ENCODE measurements around the gene FXYD5.
"Not testable (repeated sequence)": the region's sequence is repeated elsewhere in the genome, so short reads cannot be mapped to it uniquely, and the experiment has no call there.

FXYD5 gene

DNA sequence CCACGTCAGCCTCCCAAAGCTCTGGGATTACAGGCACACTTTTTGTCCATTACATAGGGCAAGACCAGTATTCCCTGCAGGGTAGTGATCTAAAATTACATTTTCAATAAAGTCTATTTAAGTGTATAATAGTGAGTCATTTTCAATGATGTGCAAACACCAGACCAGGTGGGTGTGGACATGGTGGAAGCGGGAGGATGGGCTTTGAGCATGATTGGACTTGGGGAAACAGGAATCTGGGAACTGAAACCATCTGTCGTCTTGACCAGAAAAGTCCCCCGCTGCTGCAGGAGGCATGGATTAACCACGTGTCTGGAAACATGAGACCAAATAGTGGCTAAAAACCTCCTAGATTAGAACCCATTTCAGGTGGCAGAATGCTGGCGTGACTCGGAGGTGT, 34.0 kb upstream of the FXYD5 start:
- no peak for DNase-seq (ENCODE audit: low read depth)

DNA sequence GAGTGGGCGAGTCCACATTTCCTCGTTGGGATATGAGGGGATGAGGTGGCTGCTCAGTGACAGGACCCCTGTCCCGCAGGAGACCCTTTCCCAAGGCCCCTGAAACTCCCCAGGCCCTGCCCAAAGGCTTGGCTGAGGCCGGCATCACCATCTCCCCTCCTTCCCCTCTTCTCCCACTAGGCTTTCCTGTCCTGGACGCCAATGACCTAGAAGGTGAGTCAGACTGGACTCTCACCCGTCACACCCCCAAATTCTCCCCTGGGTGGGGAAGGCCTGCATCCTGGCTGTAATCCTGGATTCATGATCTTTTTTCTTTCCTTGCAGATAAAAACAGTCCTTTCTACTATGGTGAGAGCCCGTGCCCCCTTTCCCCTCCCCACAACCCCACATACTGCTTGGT, 33.6 kb upstream of the FXYD5 start:
- no peak for DNase-seq (ENCODE audit: low read depth)

DNA sequence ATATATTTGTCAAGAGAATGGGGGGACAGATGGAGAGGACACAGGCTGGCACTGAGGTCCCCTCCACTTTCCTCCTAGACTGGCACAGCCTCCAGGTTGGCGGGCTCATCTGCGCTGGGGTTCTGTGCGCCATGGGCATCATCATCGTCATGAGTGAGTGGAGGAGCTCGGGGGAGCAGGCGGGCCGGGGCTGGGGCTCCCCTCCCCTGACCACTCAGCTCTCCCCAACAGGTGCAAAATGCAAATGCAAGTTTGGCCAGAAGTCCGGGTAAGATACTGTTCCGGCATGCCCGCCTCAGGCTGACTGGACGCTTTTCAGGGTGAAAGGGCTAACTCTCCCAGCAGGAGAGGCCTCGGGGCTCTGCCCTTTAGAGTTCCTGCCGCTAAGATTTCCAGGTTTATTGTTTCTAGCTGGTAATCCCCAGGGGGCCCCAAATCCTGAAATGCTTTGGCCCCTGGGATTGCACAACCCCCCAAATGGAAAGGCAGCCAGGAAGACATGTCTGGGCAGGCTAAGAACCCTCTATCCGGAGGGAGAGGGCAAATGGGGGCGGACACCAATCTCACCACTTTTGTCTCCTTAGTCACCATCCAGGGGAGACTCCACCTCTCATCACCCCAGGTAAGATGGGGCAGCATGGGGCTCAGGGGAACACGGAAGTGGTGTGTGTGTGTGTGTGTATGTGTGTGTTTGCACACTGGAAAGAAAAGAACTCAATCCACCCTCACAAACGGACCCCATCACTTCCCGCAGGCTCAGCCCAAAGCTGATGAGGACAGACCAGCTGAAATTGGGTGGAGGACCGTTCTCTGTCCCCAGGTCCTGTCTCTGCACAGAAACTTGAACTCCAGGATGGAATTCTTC, 31.6 kb upstream of the FXYD5 start:
- no peak for DNase-seq (ENCODE audit: low read depth)

DNA sequence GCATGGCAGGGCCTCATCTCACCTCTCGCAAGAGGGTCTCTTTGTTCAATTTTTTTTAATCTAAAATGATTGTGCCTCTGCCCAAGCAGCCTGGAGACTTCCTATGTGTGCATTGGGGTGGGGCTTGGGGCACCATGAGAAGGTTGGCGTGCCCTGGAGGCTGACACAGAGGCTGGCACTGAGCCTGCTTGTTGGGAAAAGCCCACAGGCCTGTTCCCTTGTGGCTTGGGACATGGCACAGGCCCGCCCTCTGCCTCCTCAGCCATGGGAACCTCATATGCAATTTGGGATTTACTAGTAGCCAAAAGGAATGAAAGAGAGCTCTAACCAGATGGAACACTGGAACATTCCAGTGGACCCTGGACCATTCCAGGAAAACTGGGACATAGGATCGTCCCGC, 31.0 kb upstream of the FXYD5 start:
- no peak for DNase-seq (ENCODE audit: low read depth)

DNA sequence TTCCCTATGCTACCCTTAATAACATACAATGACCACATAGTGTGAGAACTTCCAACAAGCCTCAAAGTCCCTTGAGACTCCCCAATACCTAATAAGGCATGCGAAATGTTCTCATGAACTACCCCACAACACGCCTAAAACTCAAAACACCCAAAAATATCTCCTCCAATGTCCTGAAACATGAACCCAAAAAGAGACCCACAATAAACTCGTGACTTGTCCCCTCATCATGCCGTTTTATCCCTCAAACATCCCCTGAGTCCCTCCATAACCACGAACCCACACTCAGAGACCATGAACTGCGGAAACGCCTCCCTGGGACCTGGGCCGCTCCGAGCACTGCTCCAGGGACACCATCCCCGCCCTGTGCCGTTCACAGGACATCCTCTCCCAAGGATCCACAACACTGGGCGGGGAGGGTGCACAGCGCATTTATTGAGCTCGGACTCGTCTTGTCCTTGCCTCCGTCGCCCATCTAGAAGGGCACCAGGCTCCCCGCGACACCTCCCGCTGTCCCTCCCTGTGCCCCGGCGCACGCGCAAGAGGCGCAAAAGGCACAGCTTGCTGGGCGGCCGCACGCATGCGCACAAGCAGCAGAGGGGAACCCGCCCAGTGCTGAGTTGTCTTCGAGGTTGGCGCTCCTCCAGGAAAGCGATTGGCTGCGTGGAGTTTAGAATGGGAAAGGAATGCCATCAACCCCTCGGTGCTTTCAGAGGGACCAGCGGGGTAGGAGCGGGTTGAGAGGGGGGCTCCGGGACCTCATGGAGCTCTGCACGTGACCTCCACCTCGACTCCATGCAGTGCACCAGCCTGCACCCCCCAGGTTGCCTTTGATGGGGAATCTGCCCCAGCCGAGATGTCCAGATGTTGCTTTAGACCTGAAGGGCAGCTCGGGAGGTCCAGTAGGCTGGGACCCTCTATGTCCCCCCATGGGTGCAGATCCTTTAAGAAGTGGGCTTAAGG, 30.2 kb upstream of the FXYD5 start:
- DNase-seq (ENCODE audit: low read depth) = peak; percentile 71

DNA sequence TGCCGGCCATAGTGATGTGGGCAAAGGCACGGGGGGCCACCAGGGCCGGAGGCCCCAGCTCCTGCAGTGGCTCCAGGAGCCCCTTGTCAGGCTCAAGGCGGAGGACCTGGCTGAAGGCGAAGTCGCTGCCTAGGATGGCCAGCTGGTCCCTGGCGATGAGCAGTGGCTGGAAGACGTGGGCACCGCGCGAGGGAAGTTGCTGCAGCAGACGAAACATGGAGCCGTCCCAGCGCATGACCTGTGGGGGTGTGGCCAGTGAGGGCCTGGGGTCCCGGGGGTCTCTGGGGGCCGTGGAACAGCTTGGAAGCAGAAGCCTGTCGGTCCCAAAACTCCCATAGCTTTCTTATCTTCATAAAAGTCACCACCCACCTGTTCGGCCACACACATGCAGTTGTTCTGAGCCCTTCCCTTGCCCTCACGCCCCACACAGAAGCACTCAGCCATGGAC, 29.2 kb upstream of the FXYD5 start:
- DNase-seq (ENCODE audit: low read depth) = no peak

GRCh38 chr19:35125749-35126623, 28.5 kb upstream of the FXYD5 start:
- no peak for DNase-seq (ENCODE audit: low read depth)

GRCh38 chr19:35126624-35126959, 27.9 kb upstream of the FXYD5 start:
- DNase-seq (ENCODE audit: low read depth) = no peak

DNA sequence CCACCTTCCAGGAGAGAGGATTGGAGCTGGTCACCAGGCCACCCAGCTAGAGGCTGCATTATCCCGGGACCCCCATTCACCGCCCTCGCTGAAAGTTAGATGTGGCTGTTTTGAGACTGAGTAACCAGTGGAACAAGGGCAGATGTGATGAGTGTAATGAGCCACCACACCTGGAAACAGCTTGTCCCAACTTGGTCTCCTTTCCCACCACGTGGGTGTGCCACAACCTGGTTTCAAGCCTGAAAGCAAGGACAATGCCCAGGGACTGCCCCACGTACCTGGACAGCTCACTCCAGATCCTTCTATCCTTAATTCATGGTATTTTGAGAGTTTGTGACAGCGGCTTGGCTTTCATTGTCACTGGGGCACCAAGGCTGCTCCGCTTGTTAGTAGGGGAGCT, 26.7 kb upstream of the FXYD5 start:
- no peak for DNase-seq (ENCODE audit: low read depth)

- DNase-seq (ENCODE audit: low read depth) = no peak
Observed at GRCh38 chr19:35128398-35129057, 26.0 kb upstream of the FXYD5 start.

DNA sequence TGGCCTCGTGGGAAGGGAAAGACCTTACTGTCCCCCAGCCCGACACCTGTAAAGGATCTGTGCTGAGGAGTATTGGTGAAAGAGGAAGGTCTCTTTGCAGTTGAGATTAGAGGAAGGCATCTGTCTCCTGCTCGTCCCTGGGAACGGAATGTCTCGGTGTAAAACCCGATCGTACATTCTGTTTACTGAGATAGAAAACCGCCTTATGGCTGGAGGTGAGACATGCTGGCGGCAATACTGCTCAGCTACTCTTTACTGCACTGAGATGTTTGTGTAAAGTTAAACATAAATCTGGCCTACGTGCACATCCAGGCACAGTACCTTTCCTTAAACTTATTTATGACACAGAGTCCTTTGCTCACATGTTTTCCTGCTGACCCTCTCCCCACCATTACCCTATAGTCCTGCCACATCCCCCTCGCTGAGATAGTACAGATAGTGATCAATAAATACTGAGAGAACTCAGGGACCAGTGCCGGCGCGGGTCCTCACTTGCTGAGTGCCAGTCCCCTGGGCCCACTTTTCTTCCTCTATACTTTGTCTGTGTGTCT, 24.7 kb upstream of the FXYD5 start:
- DNase-seq (ENCODE audit: low read depth) = not testable (repeated sequence)

GRCh38 chr19:35130761-35131720, 23.5 kb upstream of the FXYD5 start:
- DNase-seq (ENCODE audit: low read depth) = no peak

GRCh38 chr19:35132254-35132653, 22.3 kb upstream of the FXYD5 start:
- DNase-seq (ENCODE audit: low read depth) = no peak

DNA sequence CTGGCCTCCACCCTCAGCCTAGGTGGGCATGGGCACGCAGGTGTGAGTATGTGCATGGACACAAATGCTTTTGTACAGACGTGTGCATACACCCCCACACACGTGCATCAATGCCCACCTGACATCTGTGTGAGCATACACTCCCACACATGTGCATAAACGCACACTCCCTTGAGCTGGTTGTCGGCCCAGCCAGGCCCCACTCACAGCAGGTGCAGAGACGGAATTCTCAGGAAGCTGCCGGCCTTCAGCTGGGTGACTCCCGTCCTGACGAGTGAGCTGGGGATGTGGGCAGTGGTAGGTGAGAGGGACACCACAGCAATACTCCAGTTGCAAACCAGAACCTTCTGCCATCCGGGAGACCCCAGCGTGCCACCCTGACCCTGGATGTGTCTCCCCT, 20.7 kb upstream of the FXYD5 start:
- DNase-seq (ENCODE audit: low read depth) = no peak

- DNase-seq (ENCODE audit: low read depth) = no peak
Observed at GRCh38 chr19:35134601-35135242, 19.8 kb upstream of the FXYD5 start, which contains the start of gene LGI4. Gene LGI4, minus strand, starts transcription at chr19:35135059. Its CDS starts 379 bp downstream, at chr19:35134680.

- DNase-seq (ENCODE audit: low read depth) = peak; percentile 41
Observed at GRCh38 chr19:35135389-35135909, 19.1 kb upstream of the FXYD5 start.

- DNase-seq (ENCODE audit: low read depth) = no peak
Observed at GRCh38 chr19:35136231-35136630, 18.3 kb upstream of the FXYD5 start.

DNA sequence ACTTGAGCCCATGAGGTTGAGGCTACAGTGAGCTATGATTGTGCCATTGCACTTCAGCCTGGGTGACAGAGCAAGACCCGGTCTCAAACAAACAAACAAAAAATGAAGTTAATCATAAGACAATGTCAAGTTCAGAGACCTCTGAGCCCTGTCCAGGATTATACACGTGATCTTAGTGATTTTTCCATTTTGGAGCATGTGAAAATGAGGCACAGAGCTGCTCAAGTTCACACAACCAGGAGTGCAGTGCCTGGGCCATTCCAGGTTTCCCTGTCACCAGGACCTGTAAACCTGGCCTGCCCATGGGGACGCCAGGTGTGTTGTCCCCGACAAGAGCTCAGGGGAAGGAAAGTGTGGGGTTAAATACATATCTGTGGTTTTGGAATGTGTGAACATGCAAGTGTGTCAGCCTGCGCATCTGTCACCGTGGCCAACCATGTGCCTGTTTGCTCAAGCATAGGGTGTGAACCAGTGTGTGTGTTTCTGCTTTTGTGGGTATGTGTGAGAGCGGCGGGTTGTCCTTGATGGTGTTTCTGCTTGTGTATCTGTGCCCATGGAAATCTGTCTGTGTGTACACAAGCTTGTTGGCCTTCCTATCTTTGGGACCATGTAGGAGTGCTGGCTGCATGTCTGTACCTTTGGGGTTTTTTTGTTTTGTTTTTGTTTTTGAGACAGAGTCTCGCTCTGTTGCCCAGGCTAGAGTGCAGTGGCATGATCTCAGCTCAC, 17.4 kb upstream of the FXYD5 start:
- DNase-seq (ENCODE audit: low read depth) = no peak
